Loucy (cell line): ENCODE measurements around the gene CNDP2.

ENCODE experiments used
- EZH2phosphoT487 ChIP-seq: fragments of 200-600 bp; IDR thresholded peaks from 2 replicates; pipeline ENCODE4 v1.6.1; 2018; ENCODE audit warnings: antibody characterized with exemption, mild to moderate bottlenecking, moderate library complexity, borderline replicate concordance
- TF ChIP-seq, protein P1 (sequence below): fragments of 200-600 bp; sonication (generic); conservative IDR thresholded peaks from 2 replicates; pipeline ENCODE4 v1.5.1; 2014; ENCODE audit warnings: mild to moderate bottlenecking, antibody characterized with exemption, low read length

DNA sequence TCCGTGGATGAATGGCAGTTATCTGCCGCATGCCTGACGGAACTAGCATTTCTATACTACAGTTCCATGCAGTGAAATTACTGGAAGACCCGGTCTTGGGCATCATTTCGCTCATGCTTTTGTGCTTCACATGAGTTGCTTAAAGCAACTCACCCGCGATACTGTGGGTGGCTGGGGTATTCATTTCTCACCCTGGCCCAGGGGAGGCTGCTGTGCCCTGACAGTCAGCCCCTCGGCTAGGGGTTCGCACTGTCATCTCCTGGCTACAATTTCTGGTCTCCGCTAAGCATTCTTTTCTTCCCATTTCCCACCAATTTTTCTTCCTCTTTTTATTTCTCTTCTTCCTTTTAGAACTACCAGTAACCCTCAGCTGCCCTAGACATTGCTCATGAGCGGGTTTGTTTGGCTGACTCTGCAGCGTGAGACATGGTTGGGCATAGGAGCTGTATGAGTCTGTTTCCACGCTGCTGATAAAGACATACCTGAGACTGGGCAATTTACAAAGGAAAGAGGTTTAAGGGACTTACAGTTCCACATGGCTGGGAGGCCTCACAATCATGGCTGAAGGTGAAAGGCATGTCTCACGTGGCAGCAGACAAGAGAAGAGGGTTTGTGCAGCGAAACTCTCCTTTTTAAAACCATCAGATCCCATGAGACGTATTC is 16.5 kb upstream of the CNDP2 start:
- TF ChIP-seq, protein P1, sequence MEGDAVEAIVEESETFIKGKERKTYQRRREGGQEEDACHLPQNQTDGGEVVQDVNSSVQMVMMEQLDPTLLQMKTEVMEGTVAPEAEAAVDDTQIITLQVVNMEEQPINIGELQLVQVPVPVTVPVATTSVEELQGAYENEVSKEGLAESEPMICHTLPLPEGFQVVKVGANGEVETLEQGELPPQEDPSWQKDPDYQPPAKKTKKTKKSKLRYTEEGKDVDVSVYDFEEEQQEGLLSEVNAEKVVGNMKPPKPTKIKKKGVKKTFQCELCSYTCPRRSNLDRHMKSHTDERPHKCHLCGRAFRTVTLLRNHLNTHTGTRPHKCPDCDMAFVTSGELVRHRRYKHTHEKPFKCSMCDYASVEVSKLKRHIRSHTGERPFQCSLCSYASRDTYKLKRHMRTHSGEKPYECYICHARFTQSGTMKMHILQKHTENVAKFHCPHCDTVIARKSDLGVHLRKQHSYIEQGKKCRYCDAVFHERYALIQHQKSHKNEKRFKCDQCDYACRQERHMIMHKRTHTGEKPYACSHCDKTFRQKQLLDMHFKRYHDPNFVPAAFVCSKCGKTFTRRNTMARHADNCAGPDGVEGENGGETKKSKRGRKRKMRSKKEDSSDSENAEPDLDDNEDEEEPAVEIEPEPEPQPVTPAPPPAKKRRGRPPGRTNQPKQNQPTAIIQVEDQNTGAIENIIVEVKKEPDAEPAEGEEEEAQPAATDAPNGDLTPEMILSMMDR: no peak
- no peak for TF ChIP-seq EZH2phosphoT487
